Smooth muscle cell (in vitro differentiated cells): ENCODE results near the gene HSD17B13. TPM values are rescaled to one million over a fixed set of nuclear protein-coding genes. Genes with fewer than 3 reads are reported as not detected.

Experiments
- DNase-seq: peaks from one replicate; lab custom pipeline; 2025; ENCODE audit not compliant: unreplicated experiment; lab: John Stamatoyannopoulos, UW
- H2AFZ ChIP-seq: fragments of 200-600 bp; sonication (generic); 2 replicates; pipeline ENCODE4 v1.6.0; 2016; ENCODE audit warnings: antibody characterized with exemption, low read depth, mild to moderate bottlenecking
- H3F3A ChIP-seq: fragments of 200-600 bp; sonication (generic); 2 replicates; pipeline ENCODE4 v1.6.0; 2017; ENCODE audit warnings: antibody characterized with exemption, low read depth
- H3K27ac ChIP-seq: fragments of 200-600 bp; sonication (generic); 2 replicates; pipeline ENCODE4 v1.5.1; 2016; ENCODE audit warnings: low read depth, mild to moderate bottlenecking
- H3K27me3 ChIP-seq: fragments of 200-600 bp; sonication (generic); 2 replicates; pipeline ENCODE4 v1.6.1; 2016; ENCODE audit warnings: low read depth, mild to moderate bottlenecking
- H3K36me3 ChIP-seq: fragments of 200-600 bp; sonication (generic); 2 replicates; pipeline ENCODE4 v1.5.1; 2016; ENCODE audit warnings: low read depth
- H3K4me1 ChIP-seq: fragments of 200-600 bp; sonication (generic); 2 replicates; pipeline ENCODE4 v1.5.1; 2016; ENCODE audit warnings: low read depth
- H3K4me2 ChIP-seq: fragments of 200-600 bp; sonication (generic); 2 replicates; pipeline ENCODE4 v1.6.0; 2016; ENCODE audit warnings: mild to moderate bottlenecking
- H3K4me3 ChIP-seq: fragments of 200-600 bp; sonication (generic); 2 replicates; pipeline ENCODE4 v1.5.1; 2016; ENCODE audit warnings: mild to moderate bottlenecking
- H3K79me2 ChIP-seq: fragments of 200-600 bp; sonication (generic); 2 replicates; pipeline ENCODE4 v1.6.0; 2016; ENCODE audit warnings: low read depth, mild to moderate bottlenecking
- H3K9ac ChIP-seq: fragments of 200-600 bp; sonication (generic); 2 replicates; pipeline ENCODE4 v1.6.0; 2016; ENCODE audit warnings: low read depth
- H3K9me3 ChIP-seq: fragments of 200-600 bp; sonication (generic); replicated peaks from 2 replicates; pipeline ENCODE4 v1.5.1; 2016; ENCODE audit warnings: low read depth
- H4K20me1 ChIP-seq: fragments of 200-600 bp; sonication (generic); 2 replicates; pipeline ENCODE4 v1.6.0; 2016; ENCODE audit warnings: low read depth
- WGBS: methylation state at CpG from one replicate; pipeline ENCODE4 v1.1.7; 2016; ENCODE audit warnings: low lambda C conversion rate; 5-methylcytosine and 5-hydroxymethylcytosine counted together
- polyA plus RNA-seq: library from polyadenylated mRNA; unstranded; fragments of >200 nt; fragmentation: Nextera tagmentation; extraction: Ambion mirVana; gene quantifications from 2 replicates; pipeline ENCODE4 v1.2.1, GENCODE V29; 2016
- total RNA-seq: library from RNA; depleted of rRNA; stranded (reverse); fragments of >200 nt; gene quantifications from 2 replicates; pipeline ENCODE4 v1.2.3, GENCODE V29; 2014
- TF ChIP-seq, protein P1 (sequence below): fragments of 200-600 bp; sonication (generic); IDR thresholded peaks from 2 replicates; pipeline ENCODE4 v1.5.1; 2017; ENCODE audit warnings: borderline replicate concordance, mild to moderate bottlenecking, antibody characterized with exemption; ENCODE audit not compliant: insufficient read depth, poor library complexity, severe bottlenecking

The HSD17B13 gene
- total and polyA plus RNA-seq, 2 experiments from 2014 or later: not detected

DNA sequence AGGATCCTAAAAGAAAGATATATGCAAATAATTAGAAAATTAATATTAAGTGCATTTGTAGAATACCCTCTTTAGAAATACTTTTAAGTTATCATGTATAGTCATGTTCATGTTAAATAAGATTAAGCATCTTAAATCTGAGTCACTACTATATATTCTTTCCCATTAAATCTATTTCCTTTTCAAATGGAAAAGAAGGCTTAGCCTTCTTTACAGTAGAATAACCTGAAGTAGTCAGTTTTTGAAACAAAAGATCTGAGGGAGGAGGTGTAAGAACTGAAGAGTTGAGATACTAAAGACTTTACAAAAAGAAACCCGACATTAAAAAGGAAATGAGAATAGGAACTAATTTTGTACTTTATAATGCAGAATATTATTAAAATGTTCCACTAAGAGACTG, 14.7 kb upstream of the HSD17B13 start:
- H3K79me2 ChIP-seq: no peaks in the 10 kb centered on the region
- H3K9ac ChIP-seq: no peak overlapping the region
- H3K27me3 ChIP-seq: no peaks in the 10 kb centered on the region
- no peak overlapping the region for H3K4me2 ChIP-seq
- H3K4me1 ChIP-seq: no peaks in the 10 kb centered on the region
- H3K9me3 ChIP-seq: peaks cover 12% of the 10 kb centered on the region
- H4K20me1 ChIP-seq: no peaks in the 10 kb centered on the region
- DNase-seq: no peak
- 91% methylated on average over 1 of the region's 1 CpG for WGBS
- no peak overlapping the region for H2AFZ ChIP-seq
- H3K27ac ChIP-seq: no peak overlapping the region
- no peaks in the 10 kb centered on the region for H3K36me3 ChIP-seq
- H3K4me3 ChIP-seq: no peak overlapping the region
- TF ChIP-seq, protein P1, sequence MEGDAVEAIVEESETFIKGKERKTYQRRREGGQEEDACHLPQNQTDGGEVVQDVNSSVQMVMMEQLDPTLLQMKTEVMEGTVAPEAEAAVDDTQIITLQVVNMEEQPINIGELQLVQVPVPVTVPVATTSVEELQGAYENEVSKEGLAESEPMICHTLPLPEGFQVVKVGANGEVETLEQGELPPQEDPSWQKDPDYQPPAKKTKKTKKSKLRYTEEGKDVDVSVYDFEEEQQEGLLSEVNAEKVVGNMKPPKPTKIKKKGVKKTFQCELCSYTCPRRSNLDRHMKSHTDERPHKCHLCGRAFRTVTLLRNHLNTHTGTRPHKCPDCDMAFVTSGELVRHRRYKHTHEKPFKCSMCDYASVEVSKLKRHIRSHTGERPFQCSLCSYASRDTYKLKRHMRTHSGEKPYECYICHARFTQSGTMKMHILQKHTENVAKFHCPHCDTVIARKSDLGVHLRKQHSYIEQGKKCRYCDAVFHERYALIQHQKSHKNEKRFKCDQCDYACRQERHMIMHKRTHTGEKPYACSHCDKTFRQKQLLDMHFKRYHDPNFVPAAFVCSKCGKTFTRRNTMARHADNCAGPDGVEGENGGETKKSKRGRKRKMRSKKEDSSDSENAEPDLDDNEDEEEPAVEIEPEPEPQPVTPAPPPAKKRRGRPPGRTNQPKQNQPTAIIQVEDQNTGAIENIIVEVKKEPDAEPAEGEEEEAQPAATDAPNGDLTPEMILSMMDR: no peak
- H3F3A ChIP-seq: no peaks in the 10 kb centered on the region

DNA sequence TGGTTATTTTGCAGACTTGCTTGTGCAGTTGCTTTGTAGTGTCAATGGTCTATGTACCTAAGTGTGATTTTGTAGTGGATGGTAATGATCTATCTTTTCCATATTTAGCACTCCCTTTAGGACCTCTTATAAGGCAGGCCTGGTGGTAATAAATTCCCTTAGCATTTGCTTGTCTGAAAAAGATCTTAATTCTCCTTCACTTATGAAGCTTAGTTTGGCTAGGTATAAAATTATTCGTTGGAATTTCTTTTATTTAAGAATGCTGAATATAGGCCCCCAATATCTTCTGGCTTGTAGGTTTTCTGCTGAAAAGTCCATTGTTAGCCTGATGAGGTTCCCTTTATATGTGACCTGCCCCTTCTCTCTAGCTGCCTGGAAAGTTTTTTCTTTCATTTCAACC, 10.6 kb upstream of the HSD17B13 start:
- no peaks in the 10 kb centered on the region for H4K20me1 ChIP-seq
- H3K27me3 ChIP-seq: no peaks in the 10 kb centered on the region
- H3K9ac ChIP-seq: no peak overlapping the region
- H2AFZ ChIP-seq: no peak overlapping the region
- H3K36me3 ChIP-seq: no peaks in the 10 kb centered on the region
- no peaks in the 10 kb centered on the region for H3K79me2 ChIP-seq
- no peak overlapping the region for H3K27ac ChIP-seq
- H3K9me3 ChIP-seq: peaks cover 12% of the 10 kb centered on the region
- H3K4me2 ChIP-seq: no peak overlapping the region
- DNase-seq: no peak
- H3K4me1 ChIP-seq: no peaks in the 10 kb centered on the region
- 100% methylated on average over 1 of the region's 1 CpG for WGBS
- H3F3A ChIP-seq: no peaks in the 10 kb centered on the region
- TF ChIP-seq, protein P1: no peak
- H3K4me3 ChIP-seq: no peak overlapping the region

DNA sequence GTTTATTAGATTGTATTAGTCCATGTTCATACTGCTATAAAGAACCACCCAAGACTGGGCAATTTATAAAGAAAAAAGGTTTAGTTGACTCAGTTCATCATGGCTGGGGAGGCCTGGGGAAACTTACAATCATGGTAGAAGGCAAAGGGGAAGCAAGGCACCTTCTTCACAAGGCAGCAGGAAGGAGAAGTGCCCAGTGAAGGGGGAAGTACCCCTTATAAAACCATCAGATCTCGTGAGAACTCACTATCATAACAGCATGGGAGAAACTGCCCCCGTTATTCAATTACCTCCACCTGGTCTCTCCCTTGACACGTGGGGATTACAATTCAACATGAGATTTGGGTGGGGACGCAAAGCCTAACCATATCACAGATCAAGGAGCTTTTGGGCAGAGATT, 8.1 kb upstream of the HSD17B13 start:
- H4K20me1 ChIP-seq: no peaks in the 10 kb centered on the region
- WGBS: 92% methylated on average over 4 of the region's 4 CpGs
- TF ChIP-seq, protein P1: no peak

DNA sequence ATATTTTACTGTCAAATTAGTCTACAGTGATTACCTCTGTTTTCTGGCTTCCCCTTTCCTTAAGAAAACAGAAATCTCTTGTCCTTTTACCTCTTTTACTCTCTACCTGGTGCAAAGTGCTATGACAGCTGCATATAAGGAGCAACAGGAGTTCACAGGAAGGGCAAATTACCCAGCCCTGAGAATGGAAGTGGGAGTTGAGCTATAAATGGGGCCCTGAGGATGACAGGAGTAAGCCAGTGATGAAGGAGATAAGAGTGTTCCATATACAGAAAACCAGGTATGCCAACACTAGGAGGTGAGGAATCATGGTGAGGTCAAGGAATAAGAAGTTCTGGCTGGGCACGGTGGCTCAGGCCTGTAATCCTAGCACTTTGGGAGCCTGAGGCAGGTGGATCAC, 4.5 kb upstream of the HSD17B13 start:
- H3K9me3 ChIP-seq: no peaks in the 10 kb centered on the region
- no peaks in the 10 kb centered on the region for H3K79me2 ChIP-seq
- H4K20me1 ChIP-seq: no peaks in the 10 kb centered on the region
- H3K4me1 ChIP-seq: no peaks in the 10 kb centered on the region
- no peak overlapping the region for H2AFZ ChIP-seq
- 100% methylated on average over 1 of the region's 1 CpG for WGBS
- DNase-seq: no peak
- no peak overlapping the region for H3K27ac ChIP-seq
- no peaks in the 10 kb centered on the region for H3K27me3 ChIP-seq
- TF ChIP-seq, protein P1: no peak
- H3K4me3 ChIP-seq: no peak overlapping the region
- H3K36me3 ChIP-seq: no peaks in the 10 kb centered on the region
- no peak overlapping the region for H3K4me2 ChIP-seq
- no peak overlapping the region for H3K9ac ChIP-seq
- no peaks in the 10 kb centered on the region for H3F3A ChIP-seq

More for the DNA sequence above, 8.1 kb upstream of the HSD17B13 start:
- Histone ChIP-seq H3K27me3 (no peaks in the 10 kb centered on the region), H3K79me2 (no peaks in the 10 kb centered on the region), H3K9ac (no peak overlapping the region), H2AFZ (no peak overlapping the region), H3K27ac (no peak overlapping the region), H3K4me1 (no peaks in the 10 kb centered on the region), H3K4me3 (no peak overlapping the region), H3K4me2 (no peak overlapping the region), H3K36me3 (no peaks in the 10 kb centered on the region), H3K9me3 (peaks cover 12% of the 10 kb centered on the region), H3F3A (no peaks in the 10 kb centered on the region)
- DNase-seq: no peak
